ENCODE results near the gene SIX1.

DNA sequence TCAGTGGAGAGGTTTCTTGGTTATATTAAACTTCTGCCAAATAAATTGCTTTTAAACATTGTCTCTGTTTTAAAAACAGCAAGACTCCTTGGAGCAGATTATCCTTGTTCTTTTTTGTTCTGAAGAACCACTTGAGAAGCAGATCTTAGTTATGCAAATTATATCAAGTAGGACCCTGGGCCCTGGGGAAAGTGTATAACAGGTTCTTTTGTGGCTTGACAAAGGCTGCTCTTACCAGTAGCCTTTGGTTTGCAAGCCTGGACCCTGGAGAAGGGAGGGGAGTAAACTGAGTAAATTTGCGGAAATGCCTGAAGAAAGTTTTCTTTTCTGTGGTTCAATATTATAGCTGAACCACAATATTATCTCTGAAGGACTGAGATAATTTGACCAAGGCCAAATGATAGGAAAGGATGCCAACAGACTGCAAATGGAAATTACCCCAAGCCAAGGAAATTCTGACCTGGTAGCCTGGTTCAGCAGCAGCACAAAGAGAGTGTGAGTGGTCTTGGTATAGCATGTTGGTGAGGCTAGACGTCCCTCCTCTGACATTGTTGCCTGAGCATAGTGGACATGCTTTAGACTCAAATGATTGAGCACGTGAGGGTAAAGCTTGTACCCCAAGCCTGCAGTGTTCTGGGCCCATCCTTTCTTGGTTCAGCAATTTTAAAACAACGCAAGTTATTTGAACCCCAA lies 30.4 kb upstream of the SIX1 start:
- no peak for TF ChIP-seq EZH2 (IDR thresholded peaks at IDR 0.05)
- TF ChIP-seq FOXP2 (optimal IDR thresholded peaks at IDR 0.05; ENCODE audit: control extremely low read depth, extremely low read length, insufficient read depth): no peak
